GM21825 (cell line): ENCODE data around the gene SRP68.
"Not testable (repeated sequence)": the region's sequence is repeated elsewhere in the genome, so short reads cannot be mapped to it uniquely, and the experiment has no call there.

ENCODE experiments used
- ATAC-seq: cut with Tn5 transposase; IDR thresholded peaks from one replicate; pipeline ENCODE4 v1.9.1; 2021; ENCODE audit warnings: mild to moderate bottlenecking, moderate library complexity; ENCODE audit not compliant: unreplicated experiment

Gene SRP68

DNA sequence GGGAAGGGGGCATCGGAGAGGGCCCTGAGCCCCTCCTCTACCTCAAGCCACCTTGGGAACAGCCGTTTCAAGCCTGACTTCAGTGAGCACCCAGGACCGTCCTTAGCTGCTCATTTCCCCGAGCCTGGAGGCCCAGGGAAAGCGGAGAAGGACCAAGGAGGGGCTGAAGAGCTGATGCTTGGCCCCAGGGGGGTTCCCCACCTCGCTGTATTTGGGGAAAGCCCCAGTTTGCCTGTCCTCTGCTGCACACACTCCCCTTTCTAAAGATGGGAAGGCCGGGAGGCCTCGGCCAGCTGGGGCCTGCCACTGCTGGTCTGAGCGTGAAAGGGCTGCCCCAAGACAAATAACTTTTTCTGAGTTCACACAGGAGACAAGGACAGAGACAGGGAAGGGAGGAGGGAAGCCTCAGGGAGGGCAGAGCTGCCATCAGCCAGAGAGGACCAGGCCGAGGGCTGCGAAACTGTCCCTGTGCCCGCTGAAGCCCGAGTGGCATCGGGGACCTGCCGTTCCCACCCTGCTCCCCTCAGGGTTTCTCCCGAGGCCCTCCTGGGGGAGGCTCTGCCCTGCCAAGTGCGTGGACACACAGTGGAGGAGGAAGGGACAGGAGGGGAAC, 18.3 kb upstream of the SRP68 start:
- no peak for ATAC-seq

DNA sequence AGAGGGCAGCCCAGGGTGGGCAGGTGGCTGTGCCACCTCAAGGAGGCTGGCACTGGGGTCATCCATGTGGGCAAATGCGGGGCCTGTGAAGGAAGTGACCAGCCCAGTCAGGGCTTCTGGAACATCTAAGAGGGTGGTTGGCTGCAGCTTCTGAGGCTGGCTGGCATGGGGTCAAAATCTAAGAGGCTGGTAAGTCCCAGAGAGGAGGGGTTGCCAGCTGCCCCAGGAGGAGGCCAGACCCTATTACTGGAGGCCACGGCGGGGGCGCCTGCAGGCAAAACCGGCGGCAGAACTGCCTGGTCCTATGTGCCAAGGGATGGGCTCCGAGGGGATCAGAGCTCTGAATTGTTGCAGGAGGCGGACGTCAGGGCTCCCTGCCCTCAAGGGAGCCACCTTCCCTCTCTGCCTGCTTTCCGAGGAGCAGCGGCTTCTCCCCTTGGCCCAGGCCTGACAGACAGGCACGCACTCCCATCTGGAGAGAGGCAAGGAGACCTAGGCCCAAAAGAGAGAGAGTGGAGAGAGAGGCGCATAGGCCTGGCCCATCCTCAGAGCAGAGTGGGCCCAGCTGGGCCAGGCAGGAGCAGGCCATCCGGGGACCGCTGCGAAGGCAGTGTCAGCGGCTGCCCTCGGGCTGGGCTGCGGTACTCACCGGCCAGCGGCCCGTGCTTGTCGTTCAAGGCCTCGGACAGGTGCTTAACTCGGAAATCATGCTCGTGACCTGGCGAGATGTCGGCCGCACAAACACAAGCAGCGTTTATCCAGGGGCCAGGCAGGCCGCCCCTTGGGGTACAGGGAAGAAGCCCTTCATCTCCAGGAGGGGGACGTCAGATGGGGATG, 17.6 kb upstream of the SRP68 start:
- ATAC-seq: no peak

DNA sequence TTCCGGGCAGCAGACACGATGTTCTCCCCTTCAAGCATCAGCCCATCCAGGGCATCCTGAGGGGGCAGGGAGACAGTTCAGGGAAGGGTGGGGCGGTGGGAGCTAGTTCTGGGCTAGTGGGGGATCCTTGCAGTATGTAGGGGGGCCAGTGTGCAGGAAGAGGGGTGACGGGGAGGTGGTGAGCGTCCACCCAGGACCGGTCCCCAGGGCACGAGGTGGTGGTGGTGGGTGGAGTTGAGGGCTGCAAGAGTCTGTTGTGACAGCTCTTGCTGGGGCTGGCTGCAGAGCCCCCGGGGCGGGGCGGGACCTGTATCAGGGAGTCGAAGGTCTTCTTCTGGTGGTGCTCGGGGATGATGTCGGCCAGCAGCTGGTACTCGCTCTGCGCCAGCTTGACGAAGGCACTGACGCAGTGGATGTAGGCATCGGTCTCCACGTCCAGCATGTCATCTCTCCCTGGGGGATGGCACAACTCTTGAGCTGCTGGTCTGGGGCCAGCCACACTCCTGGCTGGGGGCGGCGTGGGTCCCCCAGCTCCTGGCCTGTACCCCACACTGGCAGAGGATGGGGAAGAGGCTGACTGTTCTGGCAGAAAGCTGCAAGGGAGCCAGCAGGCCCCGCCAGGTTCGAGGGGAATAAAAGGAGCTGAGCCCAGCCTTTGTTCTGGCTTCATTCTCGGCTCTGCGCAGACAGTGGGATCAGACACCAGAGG, 16.7 kb upstream of the SRP68 start:
- no peak for ATAC-seq

DNA sequence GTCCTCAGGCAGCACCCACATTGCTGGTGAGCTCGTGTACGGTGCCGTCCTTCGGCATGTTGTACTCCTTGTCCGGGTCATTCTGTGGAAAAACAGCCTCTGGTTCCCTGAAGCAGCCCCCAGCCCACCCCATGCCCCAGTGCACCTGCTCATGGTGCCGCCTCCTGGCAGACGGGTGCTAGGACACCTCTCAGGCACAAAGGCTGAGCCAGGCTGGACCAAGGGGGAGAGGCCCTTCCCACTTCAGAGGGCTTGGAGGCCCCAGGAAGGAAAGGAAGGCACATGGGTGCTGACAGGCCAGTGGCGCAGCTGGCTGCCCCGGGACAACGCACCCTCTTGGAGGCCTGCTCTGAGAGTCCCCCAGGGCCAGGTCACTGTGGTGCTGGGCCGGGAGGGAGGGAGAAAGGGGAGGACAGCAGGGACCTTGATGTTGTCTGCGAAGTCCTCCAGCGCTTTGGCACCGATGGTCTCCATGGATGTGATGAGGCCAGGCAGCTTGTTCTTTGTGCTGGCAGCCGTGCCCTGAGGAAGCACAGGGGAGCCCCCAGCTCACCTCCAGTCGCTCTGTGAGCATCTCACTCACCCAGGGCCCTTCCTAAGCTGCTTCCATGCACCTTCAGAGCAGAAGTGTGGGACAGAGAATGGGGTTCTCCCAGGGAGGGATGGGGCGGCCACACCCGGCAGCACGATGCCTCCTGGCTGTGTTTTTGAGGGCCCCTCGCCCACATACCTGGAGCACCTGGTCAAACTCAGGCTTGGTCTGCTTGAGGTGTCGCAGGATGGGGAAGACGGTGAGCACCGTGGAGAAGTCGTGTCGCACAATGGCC, 15.9 kb upstream of the SRP68 start:
- ATAC-seq: no peak

DNA sequence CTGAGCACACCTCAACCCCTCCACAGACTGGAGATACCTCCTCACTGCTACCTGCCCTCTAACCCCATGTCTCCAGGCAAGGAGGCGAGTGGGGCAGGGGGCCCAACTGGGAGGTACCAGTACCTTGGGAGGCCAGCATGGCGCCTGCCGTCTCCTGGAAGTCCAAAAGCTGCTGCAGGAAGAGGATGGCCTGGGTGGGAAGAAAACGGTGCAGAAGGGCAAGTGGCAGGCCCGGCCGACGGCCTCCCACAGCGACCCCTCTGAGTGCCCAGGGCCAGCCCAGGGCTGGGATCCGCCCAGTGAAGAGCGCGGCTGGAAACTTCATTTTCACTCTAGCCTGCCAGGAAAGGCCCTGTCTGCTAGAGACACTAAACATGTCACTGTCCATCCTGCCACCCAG, 15.2 kb upstream of the SRP68 start:
- ATAC-seq: no peak

DNA sequence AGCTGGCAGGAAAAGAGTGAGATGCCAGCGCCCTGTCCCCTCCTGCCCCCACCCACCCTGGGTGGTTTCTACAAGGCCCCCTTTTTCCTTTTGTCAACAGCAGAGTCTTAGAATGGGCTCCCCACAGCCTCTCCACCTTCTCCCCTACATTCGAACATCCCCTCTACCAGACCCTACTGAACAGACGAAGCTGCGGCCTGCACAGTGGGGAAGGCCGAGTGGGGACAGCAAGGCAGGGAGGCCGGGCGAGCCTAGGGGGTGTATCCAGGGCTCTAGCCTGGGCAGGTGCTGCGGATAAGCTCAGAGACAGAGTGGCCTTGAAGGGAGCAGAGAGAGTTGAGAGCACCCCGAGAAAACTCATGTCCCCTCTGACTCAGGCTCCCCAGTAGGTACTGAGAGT, 14.1 kb upstream of the SRP68 start:
- ATAC-seq: no peak

DNA sequence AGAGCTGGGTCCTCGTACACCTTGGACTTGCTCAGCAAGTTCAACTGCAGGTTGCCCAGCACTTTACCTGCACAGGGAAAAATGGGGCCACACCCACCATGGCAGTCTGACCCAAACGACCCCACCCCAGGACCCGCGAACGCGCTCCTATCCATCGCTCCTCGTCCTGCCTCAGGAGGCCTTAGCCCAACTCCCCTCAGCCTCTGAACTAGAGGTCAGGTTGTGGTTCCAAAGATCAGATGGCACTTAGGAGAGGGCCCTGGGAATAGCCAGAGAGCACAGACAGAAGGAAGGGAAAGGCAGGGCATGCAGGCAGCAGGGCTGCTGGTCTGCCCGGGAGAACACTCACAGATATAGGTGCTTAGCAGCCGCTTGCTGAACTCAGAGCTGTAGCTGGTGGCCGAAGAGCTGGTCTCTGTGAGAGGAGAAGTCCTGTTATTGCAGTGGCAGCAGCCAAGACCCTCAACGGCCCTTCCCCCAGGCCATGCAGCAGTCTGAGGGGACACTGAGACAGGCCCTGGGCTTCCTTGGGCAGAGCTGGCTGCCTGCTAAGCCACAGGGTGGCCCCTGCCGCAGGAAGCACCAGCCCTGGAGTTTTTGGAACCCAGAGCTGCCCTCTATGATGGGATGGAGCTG, 13.5 kb upstream of the SRP68 start:
- ATAC-seq: no peak

DNA sequence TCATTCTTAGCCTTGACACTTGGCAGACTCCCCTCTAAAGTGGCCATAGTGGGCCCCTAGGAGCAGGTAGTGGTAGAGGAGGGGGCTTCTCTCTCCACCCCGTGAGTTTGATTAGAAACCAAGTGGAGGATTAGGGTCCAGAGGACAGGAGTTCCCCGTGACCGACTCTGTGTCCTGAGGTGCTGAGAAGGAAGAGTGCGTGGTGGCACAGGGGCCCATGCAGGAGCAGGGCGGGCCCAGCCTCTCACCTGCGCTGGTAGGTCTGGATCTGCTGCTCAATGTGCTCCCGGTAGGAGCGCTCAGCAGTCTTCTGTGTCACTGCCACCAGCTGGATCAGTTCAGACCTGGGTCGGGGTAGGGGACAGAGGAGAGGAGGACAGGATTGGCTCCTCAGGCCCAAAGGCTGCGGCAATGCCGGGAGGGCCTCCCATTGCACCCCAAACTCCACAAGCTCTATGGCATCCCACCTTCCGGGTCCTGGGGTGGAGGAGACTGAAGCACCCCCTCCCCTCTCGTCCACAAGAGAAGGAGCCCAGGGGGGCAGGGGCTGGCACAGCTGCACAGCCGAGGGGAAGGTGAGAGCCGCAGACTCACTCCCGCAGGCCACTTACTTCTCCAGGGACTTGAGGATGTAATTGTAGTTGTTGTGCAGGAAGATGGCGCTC, 12.9 kb upstream of the SRP68 start:
- ATAC-seq: no peak

DNA sequence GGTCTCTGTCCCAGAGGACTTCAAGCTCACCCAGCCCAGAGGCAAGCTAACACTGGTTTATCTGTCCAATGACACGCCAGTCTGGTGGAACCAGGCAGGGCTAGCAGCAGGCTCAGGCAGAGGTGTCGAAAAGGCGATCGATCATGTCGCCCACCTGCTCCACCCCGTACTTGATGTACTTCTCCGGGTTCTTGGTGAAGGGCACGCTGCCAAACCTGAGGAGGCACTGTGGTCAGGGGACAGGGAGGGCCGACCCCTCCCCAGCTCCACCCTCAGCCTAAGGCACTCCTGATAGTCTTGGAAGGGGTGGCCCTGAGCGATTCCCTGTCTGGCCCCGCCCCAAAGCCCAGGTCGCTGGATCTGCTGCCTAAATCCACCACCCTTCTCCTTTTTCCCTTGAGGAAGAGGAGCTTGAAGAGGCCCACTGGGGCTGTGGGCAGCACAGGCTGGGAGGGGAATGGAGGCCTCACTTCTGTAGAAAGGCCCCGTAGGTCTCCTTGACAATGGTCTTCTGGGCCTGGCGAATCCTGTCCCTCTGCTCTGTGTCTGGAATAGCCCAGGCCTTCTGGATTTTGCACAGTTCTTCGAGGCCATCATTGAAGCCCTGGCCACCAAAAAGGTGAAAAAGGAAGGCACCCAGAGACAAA, 11.3 kb upstream of the SRP68 start:
- ATAC-seq: no peak

DNA sequence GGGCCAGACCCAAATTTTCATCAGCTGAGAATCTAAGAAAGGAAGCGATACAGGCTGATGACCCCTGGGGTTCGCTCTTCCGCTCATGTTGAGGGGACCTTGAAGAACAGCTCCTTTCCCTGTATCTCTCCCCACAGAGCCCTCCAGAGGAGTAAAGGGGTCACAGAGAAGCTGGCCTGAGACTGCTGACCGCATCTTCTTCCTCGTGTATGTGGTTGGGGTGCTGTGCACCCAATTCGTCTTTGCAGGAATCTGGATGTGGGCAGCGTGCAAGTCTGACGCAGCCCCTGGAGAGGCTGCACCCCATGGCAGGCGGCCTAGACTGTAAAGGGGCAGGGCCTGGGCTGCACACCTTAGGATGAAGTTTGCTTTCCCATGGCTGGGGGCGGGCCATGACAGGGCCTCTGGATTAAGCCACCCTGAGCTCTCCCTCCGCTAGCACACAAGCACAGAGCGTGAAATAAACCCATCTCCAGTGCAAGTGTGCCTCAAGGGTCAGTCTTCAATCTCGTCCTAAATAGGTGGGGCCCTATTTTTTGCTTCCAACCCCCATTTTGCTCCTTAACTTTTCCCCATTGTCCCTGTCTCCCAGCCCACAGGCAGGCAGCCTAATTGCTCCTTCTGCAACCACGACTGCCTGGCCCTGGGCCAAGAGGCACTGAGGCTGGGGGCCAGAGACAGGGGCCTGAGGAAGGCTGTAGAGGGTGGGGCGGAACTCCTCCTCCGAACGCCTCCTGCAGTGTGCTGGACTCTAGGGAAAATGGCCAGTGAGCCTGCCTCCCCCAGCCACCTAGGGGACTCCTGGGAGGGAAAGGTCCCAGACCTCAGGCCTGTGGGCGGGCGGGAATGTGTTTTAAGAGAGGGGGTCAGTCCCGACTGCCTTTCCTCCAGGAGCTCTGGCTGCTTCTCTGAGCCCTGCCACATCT, 10.3 kb upstream of the SRP68 start:
- no peak for ATAC-seq

DNA sequence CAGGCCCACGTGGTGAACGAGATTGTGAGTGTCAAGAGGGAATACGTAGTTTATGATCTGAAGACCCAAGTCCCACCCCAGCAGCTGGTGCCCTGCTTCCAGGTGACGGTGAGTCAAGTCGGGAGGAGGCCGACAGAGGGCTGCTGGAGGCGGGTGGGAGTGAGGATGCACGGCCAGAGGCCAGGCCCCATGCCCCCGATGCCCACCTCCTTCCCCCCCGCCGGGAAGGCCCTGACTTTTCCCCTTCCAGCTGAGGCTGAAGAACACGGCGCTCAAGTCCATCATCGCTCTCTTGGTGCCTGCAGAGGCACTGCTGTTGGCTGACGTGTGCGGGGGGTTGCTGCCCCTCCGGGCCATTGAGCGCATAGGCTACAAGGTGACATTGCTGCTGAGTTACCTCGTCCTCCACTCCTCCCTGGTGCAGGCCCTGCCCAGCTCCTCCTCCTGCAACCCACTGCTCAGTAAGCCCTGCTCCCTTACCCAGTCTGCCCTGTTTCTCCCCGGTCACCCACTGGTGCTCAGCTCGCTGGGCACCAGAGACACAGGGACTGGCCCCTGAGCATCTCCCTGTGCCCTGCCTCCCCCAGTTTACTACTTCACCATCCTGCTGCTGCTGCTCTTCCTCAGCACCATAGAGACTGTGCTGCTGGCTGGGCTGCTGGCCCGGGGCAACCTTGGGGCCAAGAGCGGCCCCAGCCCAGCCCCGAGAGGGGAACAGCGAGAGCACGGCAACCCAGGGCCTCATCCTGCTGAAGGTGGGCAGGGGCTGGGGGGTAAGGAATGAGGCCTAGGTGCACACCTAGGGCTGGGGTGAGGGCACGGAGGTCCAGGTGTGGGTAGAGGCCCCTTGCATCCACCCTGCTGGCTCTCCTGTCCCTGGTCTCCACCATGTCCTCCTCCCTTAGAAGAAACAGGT, 9.2 kb upstream of the SRP68 start:
- ATAC-seq: no peak

DNA sequence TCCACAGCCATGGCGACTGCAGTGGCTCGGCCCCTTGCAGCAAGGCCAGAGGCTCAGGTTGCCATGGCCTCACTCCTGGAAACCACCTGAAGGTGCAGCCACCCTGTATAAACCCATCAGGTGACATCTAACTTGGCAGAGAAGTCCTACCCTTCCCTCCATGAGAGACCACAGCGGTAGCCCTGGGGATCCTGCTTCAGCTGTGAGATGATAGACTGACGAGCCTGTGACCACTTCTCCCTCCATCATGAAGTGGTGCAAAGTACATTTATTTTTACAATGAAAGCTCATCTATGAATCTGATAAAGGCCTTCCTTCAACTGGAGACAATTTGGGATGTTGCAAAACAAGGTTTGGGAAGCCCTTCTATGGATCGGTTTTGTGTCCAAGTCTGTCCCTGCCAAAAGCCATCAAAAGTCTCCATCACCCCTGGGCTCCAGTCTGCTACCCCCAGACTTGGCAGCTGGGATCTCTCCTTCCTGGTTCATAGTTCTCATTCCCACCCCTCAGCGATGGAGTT, 8.5 kb upstream of the SRP68 start:
- ATAC-seq: no peak

DNA sequence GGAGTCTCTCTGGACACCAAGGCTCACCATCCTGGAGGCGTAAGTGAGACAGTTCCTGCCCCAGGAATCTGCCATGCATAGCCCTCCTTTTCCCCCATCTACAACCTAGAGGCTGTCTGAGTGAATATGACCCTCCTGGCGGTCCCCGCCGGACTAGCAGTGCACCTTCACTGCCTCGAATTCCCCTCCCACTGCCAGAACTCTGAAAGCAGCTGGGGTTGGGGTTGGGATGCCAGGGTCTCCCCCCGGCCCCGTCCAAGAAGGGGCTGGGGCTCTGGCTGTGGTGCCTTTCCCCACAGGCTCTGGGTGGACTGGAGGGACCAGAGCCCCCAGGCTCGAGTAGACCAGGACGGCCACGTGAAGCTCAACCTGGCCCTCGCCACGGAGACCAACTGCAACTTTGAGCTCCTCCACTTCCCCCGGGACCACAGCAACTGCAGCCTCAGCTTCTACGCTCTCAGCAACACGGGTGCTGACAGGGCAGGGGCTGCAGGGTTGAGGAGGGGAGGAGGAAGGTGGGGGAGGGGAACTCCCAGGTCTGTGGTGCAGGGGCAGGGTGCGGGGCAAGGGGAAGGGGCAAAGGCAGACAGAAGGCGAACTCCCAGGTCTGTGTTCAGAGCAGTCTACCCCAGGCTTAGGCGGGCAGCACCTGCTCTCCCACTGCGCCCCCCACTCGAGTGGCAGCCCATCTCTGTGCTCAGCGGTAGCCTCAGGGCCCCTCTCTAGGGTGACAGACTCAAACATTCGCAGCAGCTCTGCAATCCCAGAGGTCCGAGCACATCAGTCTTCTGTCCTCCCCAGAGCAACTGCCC, 7.8 kb upstream of the SRP68 start:
- ATAC-seq: no peak

DNA sequence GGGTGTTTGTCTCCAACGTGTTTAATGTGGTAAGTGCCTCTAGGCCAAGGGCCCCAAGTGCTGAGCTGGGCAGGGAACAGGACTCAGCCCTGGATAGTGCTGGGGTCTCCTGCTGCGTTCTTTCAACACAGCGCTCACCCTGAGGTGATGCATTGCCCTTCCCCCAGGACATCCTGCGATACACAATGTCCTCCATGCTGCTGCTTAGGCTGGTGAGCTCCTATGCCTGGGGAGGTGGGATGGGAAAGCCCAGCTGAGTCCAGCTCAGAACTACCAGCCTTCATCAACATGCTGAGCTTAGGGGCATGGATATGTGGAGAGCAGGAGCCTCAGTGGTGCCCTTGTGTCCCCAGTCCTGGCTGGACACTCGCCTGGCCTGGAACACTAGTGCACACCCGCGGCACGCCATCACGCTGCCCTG, 7.2 kb upstream of the SRP68 start:
- no peak for ATAC-seq

DNA sequence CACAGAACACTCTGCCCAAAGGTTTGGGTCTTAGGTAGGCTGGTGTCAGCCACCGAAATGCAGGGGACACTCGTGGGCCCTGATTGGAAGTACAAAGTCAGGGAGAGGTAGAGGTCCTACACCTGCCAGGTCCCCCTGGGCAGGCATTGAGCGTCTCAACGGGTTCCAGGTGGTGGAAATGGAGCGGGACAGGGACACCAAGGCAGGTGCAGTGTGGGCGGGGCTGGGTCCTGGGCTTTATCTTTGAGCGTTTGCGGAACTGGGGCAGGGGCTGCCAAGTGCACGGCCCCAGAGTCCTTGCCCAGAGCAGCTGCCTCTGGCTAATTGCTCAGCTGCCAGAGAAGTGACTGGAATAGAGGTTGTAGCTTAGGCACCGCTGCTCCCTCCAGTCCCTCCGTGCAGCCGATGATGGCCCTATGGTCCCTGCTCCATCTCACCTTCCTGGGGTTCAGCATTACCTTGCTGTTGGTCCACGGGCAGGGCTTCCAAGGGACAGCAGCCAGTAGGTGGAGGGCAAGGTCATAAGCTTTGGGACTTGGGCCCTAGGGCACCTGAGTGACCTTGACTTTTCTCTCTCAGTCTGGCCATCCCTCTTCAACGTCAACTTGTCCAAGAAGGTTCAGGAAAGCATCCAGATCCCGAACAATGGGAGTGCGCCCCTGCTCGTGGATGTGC, 6.7 kb upstream of the SRP68 start, which contains the start of gene ZACN:
Gene ZACN (plus strand): TSS at position 323 of the 675 bp plus-strand sequence. CDS start 83 bp downstream, at position 406.
- no peak for ATAC-seq

DNA sequence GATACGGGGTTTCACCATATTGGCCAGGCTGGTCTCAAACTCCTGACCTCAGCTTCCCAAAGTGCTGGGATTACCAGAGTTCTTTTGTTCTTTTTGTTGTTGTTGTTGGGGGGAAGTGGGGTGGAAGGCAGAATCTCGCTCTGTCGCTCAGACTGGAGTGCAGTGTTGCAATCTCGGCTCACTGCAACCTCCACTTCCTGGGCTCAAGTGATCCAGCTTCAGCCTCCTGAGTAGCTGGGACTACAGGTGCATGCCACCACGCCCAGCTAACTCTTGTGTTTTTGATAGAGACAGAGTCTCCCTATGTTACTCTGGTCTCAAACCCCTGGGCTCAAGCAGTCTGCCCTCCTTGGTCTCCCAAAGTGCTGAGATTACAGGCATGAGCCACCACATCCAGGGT, 6.1 kb upstream of the SRP68 start:
- not testable (repeated sequence) for ATAC-seq
